ENCODE results near the gene HTR3E.
"Not testable (repeated sequence)": the region's sequence is repeated elsewhere in the genome, so short reads cannot be mapped to it uniquely, and the experiment has no call there.

HTR3E gene

DNA sequence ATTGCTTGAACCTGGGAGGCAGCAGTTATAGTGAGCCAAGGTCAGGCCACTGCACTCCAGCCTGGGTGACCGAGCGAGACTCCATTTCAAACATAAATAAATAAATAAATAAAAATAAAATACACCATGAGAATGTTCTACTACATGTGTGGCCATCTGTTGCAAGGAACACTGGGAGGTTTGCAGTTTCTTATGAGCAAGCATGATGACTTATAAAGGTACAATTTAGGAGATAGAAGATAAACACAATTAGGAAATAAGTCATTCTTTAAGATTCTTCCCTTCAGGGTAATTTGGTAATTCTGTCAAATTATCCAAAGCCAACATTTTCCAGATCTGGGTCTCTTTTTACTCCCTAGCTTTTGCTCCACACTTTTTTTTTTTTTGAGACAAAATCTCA, 30.7 kb upstream of the HTR3E start:
- H3K9ac ChIP-seq (ENCODE audit: low read length) = no peak overlapping the region
- no peaks in the 10 kb centered on the region for H3K79me2 ChIP-seq (ENCODE audit: insufficient read depth, low read length)
- TF ChIP-seq, protein P1, sequence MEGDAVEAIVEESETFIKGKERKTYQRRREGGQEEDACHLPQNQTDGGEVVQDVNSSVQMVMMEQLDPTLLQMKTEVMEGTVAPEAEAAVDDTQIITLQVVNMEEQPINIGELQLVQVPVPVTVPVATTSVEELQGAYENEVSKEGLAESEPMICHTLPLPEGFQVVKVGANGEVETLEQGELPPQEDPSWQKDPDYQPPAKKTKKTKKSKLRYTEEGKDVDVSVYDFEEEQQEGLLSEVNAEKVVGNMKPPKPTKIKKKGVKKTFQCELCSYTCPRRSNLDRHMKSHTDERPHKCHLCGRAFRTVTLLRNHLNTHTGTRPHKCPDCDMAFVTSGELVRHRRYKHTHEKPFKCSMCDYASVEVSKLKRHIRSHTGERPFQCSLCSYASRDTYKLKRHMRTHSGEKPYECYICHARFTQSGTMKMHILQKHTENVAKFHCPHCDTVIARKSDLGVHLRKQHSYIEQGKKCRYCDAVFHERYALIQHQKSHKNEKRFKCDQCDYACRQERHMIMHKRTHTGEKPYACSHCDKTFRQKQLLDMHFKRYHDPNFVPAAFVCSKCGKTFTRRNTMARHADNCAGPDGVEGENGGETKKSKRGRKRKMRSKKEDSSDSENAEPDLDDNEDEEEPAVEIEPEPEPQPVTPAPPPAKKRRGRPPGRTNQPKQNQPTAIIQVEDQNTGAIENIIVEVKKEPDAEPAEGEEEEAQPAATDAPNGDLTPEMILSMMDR (IDR thresholded peaks at IDR 0.05; ENCODE audit: insufficient read depth, low read length, poor library complexity, severe bottlenecking) = no peak
- H3K4me2 ChIP-seq (ENCODE audit: low read depth, low read length, poor library complexity, severe bottlenecking) = no peak overlapping the region
- no peaks in the 10 kb centered on the region for H3K9me2 ChIP-seq (replicated peaks; ENCODE audit: insufficient read depth, low read length)
- no peaks in the 10 kb centered on the region for H3F3A ChIP-seq (ENCODE audit: insufficient read depth)
- no peaks in the 10 kb centered on the region; the same call in 1 of the 2 replicates for H3K27me3 ChIP-seq (ENCODE audit: low read length)
- no peaks in the 10 kb centered on the region for H4K20me1 ChIP-seq (ENCODE audit: low read depth, low read length)
- no peaks in the 10 kb centered on the region; the same call in 1 of the 2 replicates for H3K36me3 ChIP-seq (ENCODE audit: low read length)
- no peak overlapping the region for H3K4me3 ChIP-seq (ENCODE audit: insufficient read depth, low read length, poor library complexity, severe bottlenecking)
- no peak overlapping the region for H3K27ac ChIP-seq (ENCODE audit: low read depth, low read length)
- no peak overlapping the region for H2AFZ ChIP-seq (ENCODE audit: low read depth, low read length, severe bottlenecking)
- H3K9me3 ChIP-seq (ENCODE audit: insufficient read depth, low read length) = peaks cover 10% of the 10 kb centered on the region; the same call in 1 of the 2 replicates

DNA sequence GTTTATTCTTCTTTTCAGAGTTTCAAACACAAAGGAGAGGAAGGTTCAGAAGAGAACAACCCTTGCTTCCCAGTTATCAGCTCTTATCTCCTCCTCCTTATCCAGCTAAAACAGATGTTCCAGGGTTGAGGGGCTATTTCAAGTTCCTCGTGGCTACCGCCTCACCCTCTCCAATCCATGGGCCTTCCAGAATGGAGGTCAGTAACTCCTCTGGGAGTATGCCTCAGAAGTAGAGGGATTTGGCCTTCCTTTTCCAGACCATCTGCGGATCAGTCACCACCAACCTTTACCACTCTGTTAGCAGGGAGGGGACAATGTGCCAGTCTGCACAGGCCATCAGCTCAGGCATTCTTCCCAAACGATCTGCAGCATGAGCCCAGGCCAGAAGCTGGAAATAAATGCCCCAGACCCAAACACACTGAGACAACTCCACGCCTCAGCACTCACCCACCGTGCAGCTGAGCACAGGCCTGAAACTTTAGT, 29.2 kb upstream of the HTR3E start:
- H3K36me3 ChIP-seq (ENCODE audit: low read length) = no peaks in the 10 kb centered on the region; the same call in 1 of the 2 replicates
- TF ChIP-seq, protein P1 (IDR thresholded peaks at IDR 0.05; ENCODE audit: insufficient read depth, low read length, poor library complexity, severe bottlenecking) = no peak
- no peak for TF ChIP-seq EZH2phosphoT487 (conservative IDR thresholded peaks at IDR 0.05; ENCODE audit: low read length)
- H3K9ac ChIP-seq (ENCODE audit: low read length) = no peak overlapping the region
- no peak overlapping the region for H3K4me2 ChIP-seq (ENCODE audit: low read depth, low read length, poor library complexity, severe bottlenecking)
- H3K9me2 ChIP-seq (replicated peaks; ENCODE audit: insufficient read depth, low read length) = no peaks in the 10 kb centered on the region
- no peak overlapping the region for H3K27ac ChIP-seq (ENCODE audit: low read depth, low read length)
- peaks cover 10% of the 10 kb centered on the region; the same call in 1 of the 2 replicates for H3K9me3 ChIP-seq (ENCODE audit: insufficient read depth, low read length)
- no peak overlapping the region for H3K4me3 ChIP-seq (ENCODE audit: insufficient read depth, low read length, poor library complexity, severe bottlenecking)
- H3K27me3 ChIP-seq (ENCODE audit: low read length) = no peaks in the 10 kb centered on the region; the same call in 1 of the 2 replicates
- no peak overlapping the region for H2AFZ ChIP-seq (ENCODE audit: low read depth, low read length, severe bottlenecking)
- no peaks in the 10 kb centered on the region for H3F3A ChIP-seq (ENCODE audit: insufficient read depth)
- no peaks in the 10 kb centered on the region for H4K20me1 ChIP-seq (ENCODE audit: low read depth, low read length)
- no peaks in the 10 kb centered on the region for H3K79me2 ChIP-seq (ENCODE audit: insufficient read depth, low read length)

DNA sequence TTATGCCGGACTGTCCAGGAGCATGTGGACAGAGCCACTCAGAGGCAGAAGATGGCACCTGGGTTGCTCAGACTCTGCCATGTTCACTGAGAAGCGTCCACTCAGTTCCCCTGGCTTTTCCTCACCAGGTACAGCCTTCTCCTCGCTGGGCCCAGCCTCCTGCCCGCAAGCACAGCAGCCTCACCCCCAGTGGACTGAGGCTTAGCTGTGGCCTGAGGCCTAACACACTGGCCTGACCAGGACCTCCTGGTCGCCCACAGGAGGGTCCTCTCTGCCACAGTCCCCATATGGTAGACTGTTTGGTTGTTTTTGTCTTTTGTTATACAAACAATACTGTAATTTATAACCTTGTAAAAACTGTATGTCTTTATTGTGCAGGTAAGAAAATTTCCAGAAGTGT, 28.5 kb upstream of the HTR3E start:
- Histone ChIP-seq H4K20me1 (ENCODE audit: low read depth, low read length) (no peaks in the 10 kb centered on the region), H3K27ac (ENCODE audit: low read depth, low read length) (no peak overlapping the region), H2AFZ (ENCODE audit: low read depth, low read length, severe bottlenecking) (no peak overlapping the region), H3K9me2 (replicated peaks; ENCODE audit: insufficient read depth, low read length) (no peaks in the 10 kb centered on the region), H3F3A (ENCODE audit: insufficient read depth) (no peaks in the 10 kb centered on the region), H3K9ac (ENCODE audit: low read length) (no peak overlapping the region), H3K9me3 (ENCODE audit: insufficient read depth, low read length) (peaks cover 10% of the 10 kb centered on the region; the same call in 1 of the 2 replicates), H3K36me3 (ENCODE audit: low read length) (no peaks in the 10 kb centered on the region; the same call in 1 of the 2 replicates), H3K4me3 (ENCODE audit: insufficient read depth, low read length, poor library complexity, severe bottlenecking) (no peak overlapping the region), H3K79me2 (ENCODE audit: insufficient read depth, low read length) (no peaks in the 10 kb centered on the region), H3K4me2 (ENCODE audit: low read depth, low read length, poor library complexity, severe bottlenecking) (no peak overlapping the region), H3K27me3 (ENCODE audit: low read length) (no peaks in the 10 kb centered on the region; the same call in 1 of the 2 replicates)
- TF ChIP-seq EZH2phosphoT487 (conservative IDR thresholded peaks at IDR 0.05; ENCODE audit: low read length) = no peak
- TF ChIP-seq, protein P1 (IDR thresholded peaks at IDR 0.05; ENCODE audit: insufficient read depth, low read length, poor library complexity, severe bottlenecking) = no peak

DNA sequence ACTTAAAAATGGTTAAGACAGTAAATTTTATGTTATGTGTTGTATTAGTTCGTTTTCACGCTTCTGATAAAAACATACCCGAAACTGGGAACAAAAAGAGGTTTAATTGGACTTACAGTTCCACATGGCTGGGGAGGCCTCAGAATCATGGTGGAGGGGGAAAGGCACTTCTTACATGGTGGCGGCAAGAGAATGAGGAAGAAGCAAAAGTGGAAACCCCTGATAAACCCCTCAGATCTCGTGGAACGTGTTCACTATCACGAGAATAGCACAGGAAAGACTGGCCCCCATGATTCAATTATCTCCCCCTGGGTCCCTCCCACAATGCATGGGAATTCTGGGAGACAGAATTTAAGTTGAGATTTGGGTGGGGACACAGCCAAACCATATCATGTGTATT, 25.7 kb upstream of the HTR3E start:
- H3K9ac ChIP-seq (ENCODE audit: low read length); H3K27ac ChIP-seq (ENCODE audit: low read depth, low read length); H3K27me3 ChIP-seq (ENCODE audit: low read length); H3K4me3 ChIP-seq (ENCODE audit: insufficient read depth, low read length, poor library complexity, severe bottlenecking); H3K9me2 ChIP-seq (replicated peaks; ENCODE audit: insufficient read depth, low read length); H2AFZ ChIP-seq (ENCODE audit: low read depth, low read length, severe bottlenecking); H3K36me3 ChIP-seq (ENCODE audit: low read length); H3F3A ChIP-seq (ENCODE audit: insufficient read depth); H3K4me2 ChIP-seq (ENCODE audit: low read depth, low read length, poor library complexity, severe bottlenecking); H4K20me1 ChIP-seq (ENCODE audit: low read depth, low read length); H3K79me2 ChIP-seq (ENCODE audit: insufficient read depth, low read length); H3K9me3 ChIP-seq (ENCODE audit: insufficient read depth, low read length): not testable (repeated sequence)
